ENCODE results near the gene RAET1G. TPM values are rescaled to one million over a fixed set of nuclear protein-coding genes. Genes with fewer than 3 reads are reported as not detected.
"Not testable (repeated sequence)": the region's sequence is repeated elsewhere in the genome, so short reads cannot be mapped to it uniquely, and the experiment has no call there.

Gene RAET1G
- total RNA-seq, 1 donor from 2014 or later, result 4.9 TPM

DNA sequence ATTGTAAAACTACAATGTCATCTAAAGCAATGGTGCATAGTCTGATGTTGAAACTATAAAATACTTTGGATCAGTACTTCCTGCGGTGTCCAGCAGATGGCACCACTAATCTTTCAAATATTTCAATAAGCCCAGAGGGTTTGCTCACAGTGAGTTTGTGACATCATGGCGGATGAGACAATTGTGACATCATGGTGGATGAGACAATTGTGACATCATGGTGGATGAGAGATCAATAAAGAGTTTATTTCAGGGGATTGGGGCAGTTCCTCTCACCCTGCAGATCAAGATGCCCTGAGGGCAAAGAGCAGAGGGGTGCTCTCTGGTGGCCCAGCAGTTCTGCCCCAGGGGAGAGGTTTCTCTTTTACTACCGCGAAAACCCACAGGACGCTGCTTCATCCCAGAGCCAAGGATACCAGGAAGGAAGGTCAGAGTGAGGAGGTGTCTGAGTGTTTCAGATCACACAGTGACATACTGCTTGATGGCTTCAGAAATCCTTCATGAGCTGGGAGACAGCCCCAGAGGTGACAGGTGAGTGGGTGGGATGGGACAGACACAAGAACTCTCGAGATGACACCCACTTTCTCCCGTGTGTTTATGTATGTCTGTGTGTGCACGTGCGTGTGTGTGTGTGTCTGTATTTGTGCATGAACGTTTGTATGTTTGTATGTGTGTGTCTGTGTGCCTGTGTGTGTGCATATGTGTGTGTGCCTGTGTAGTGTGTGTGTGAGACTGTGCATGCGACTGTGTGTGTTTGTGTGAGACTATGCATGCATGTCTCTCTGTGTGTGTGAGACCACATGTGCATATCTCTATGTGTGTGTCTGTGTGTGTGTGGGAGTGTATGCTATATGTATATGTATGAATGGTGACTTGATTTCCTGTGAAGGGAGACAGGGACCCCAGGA lies 11.6 kb upstream of the RAET1G start:
- Histone ChIP-seq H3K4me3 (no peak overlapping the region), H3K4me1 (peaks cover 13% of the 10 kb centered on the region), H3K27me3 (peaks cover 15% of the 10 kb centered on the region), H3K27ac (no peak overlapping the region), H3K9me3 (no peaks in the 10 kb centered on the region), H3K36me3 (no peaks in the 10 kb centered on the region)
- peak in 1 of 2 donors; percentile 84 for DNase-seq (ENCODE audit: extremely low spot score in 2 of 2)
- intact Hi-C loops (cut with DNase I), result no loop called here
- TF ChIP-seq POLR2AphosphoS5 (IDR thresholded peaks at IDR 0.05; ENCODE audit: insufficient read depth in 1 of 2, low read depth in 1 of 2) (no peak), POLR2A (IDR thresholded peaks at IDR 0.05) (no peak)
- TF ChIP-seq, protein P1, sequence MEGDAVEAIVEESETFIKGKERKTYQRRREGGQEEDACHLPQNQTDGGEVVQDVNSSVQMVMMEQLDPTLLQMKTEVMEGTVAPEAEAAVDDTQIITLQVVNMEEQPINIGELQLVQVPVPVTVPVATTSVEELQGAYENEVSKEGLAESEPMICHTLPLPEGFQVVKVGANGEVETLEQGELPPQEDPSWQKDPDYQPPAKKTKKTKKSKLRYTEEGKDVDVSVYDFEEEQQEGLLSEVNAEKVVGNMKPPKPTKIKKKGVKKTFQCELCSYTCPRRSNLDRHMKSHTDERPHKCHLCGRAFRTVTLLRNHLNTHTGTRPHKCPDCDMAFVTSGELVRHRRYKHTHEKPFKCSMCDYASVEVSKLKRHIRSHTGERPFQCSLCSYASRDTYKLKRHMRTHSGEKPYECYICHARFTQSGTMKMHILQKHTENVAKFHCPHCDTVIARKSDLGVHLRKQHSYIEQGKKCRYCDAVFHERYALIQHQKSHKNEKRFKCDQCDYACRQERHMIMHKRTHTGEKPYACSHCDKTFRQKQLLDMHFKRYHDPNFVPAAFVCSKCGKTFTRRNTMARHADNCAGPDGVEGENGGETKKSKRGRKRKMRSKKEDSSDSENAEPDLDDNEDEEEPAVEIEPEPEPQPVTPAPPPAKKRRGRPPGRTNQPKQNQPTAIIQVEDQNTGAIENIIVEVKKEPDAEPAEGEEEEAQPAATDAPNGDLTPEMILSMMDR (IDR thresholded peaks at IDR 0.05), result peak; percentile 71 to 87 (median 73)

DNA sequence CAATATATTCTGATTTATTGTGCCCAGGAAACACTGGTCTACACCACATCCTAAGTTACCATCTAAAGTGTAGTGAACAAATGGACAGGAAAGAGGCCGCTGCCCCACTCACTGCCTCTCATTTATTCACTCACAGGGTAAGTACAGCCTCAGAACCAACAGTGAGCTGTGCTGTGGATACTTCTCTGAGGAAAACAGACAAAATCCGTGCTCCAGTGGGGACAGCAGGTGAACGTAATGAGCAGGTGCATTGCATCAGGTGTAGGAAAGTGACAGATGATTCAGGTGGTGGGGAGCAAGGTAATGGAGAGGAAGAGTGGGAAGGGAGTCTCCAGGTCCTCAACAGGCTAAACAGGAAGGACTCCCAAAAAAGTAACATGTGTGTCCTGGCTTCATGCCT lies 10.5 kb upstream of the RAET1G start:
- Histone ChIP-seq H3K36me3 (no peaks in the 10 kb centered on the region), H3K27ac (no peak overlapping the region), H3K4me3 (no peak overlapping the region), H3K27me3 (peaks cover 6% of the 10 kb centered on the region), H3K9me3 (no peaks in the 10 kb centered on the region), H3K4me1 (peaks cover 4% of the 10 kb centered on the region)
- TF ChIP-seq POLR2A (IDR thresholded peaks at IDR 0.05) (no peak), POLR2AphosphoS5 (IDR thresholded peaks at IDR 0.05; ENCODE audit: insufficient read depth in 1 of 2, low read depth in 1 of 2) (no peak)
- TF ChIP-seq, protein P1 (IDR thresholded peaks at IDR 0.05), result no peak
- intact Hi-C loops (cut with DNase I), result no loop called here
- DNase-seq (ENCODE audit: extremely low spot score in 2 of 2), result no peak

DNA sequence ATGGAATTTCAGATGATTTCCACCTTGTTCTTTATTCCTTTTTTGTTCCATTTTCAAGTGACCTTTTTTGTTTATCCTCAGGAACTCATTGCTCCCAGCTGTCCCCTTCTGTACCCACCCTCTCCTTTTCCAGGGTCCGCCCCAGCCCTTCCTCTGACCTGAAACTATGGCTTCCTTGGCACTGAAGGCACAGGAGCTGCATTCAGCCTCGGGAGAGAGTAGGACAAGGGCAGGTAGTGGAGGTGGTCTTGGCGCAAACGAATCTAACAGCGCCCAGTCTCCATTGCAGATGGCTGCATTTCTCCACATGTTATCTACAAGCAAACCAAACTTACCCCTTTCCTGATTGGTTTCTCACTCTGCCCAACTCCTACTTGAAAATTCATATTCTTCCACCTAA lies 10.1 kb upstream of the RAET1G start:
- no peak for TF ChIP-seq POLR2AphosphoS5 (IDR thresholded peaks at IDR 0.05; ENCODE audit: insufficient read depth in 1 of 2, low read depth in 1 of 2)
- DNase-seq (ENCODE audit: extremely low spot score in 2 of 2), result peak; percentile 9 to 29

DNA sequence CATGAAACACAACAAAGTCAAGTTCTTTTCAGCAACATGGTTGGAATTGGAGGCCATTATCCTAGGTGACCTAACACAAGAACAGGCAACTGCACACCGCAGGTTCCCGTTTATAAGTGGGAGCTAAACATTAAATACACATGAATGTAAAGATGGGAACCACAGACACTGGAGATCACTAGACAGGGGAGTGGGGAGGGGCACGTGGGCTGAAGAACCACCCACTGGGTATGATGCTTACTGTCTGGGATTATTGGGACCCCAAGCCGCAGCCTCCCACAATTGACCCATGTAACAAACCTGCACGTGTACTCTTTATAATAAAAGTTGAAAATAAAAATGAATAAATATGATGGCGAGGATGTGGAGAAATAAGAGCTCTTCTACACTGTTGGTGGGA lies 8.6 kb upstream of the RAET1G start:
- TF ChIP-seq POLR2AphosphoS5 (IDR thresholded peaks at IDR 0.05; ENCODE audit: insufficient read depth in 1 of 2, low read depth in 1 of 2) (no peak), POLR2A (IDR thresholded peaks at IDR 0.05) (no peak)
- TF ChIP-seq, protein P1 (IDR thresholded peaks at IDR 0.05), result no peak
- DNase-seq (ENCODE audit: extremely low spot score in 2 of 2), result no peak
- no peaks in the 10 kb centered on the region for H3K36me3 ChIP-seq
- no peak overlapping the region for H3K4me3 ChIP-seq
- no peaks in the 10 kb centered on the region for H3K9me3 ChIP-seq
- no peak overlapping the region for H3K27ac ChIP-seq
- intact Hi-C loops (cut with DNase I), result no loop called here
- peaks cover 3% of the 10 kb centered on the region for H3K27me3 ChIP-seq
- H3K4me1 ChIP-seq, result no peaks in the 10 kb centered on the region

More for the DNA sequence above, 10.1 kb upstream of the RAET1G start:
- intact Hi-C loops (cut with DNase I), result no loop called here
- H3K36me3 ChIP-seq, result no peaks in the 10 kb centered on the region
- H3K4me1 ChIP-seq, result peaks cover under 1% of the 10 kb centered on the region
- H3K27ac ChIP-seq, result no peak overlapping the region
- no peaks in the 10 kb centered on the region for H3K9me3 ChIP-seq
- no peak overlapping the region for H3K4me3 ChIP-seq
- peaks cover 3% of the 10 kb centered on the region for H3K27me3 ChIP-seq

DNA sequence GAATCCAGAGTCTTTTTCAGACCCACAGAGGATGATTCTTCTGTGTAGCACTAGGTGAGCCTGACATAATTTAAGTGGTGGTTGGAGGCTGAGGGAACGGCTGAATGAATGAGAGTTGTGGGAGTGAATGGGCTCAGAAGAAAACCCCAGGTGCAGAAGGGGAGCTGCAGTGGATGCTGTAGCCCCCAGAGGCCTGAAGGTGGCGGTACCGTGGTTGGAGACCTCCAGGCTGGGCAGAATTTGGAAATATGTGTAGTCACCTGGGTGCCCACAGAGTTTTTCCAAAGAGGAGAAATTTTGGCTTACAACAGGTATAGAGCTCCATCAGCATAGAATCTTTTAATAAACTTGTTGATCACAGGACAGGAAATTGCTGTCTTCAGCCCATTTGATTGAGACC lies 6.5 kb upstream of the RAET1G start:
- no peak overlapping the region for H3K27ac ChIP-seq
- no peaks in the 10 kb centered on the region for H3K27me3 ChIP-seq
- DNase-seq (ENCODE audit: extremely low spot score in 2 of 2), result no peak
- H3K9me3 ChIP-seq, result no peaks in the 10 kb centered on the region
- intact Hi-C loops (cut with DNase I), result loop anchor here (5.0 kb wide), 1 partner anchor 92 kb away; no protein-coding TSS in a partner anchor
- no peak overlapping the region for H3K4me3 ChIP-seq
- H3K36me3 ChIP-seq, result no peaks in the 10 kb centered on the region
- TF ChIP-seq POLR2AphosphoS5 (IDR thresholded peaks at IDR 0.05; ENCODE audit: insufficient read depth in 1 of 2, low read depth in 1 of 2), result no peak
- no peak for TF ChIP-seq POLR2A (IDR thresholded peaks at IDR 0.05)
- TF ChIP-seq, protein P1 (IDR thresholded peaks at IDR 0.05), result no peak
- H3K4me1 ChIP-seq, result peaks cover 12% of the 10 kb centered on the region

DNA sequence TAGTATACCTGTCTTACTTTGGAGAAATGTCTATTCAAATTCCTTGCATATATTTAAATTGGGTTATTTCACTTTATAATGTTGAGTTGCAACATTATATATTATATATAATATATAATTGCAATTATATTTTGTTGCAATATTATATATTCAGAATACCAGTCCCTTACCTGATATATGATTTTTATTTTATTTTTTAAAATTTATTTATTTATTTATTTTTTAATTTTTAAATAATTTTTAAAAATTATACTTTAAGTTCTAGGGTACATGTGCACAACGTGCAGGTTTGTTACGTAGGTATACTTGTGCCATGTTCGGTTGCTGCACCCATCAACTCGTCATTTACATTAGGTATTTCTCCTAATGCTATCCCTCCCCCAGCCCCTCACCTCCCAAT lies 4.1 kb upstream of the RAET1G start:
- peak in 1 of 2 donors; percentile 58 for DNase-seq (ENCODE audit: extremely low spot score in 2 of 2)
- not testable (repeated sequence) for H3K9me3 ChIP-seq, H3K36me3 ChIP-seq, H3K4me3 ChIP-seq, H3K27ac ChIP-seq, H3K27me3 ChIP-seq
- peaks cover 23% of the 10 kb centered on the region for H3K4me1 ChIP-seq
- intact Hi-C loops (cut with DNase I), result loop anchor here (5.0 kb wide), 1 partner anchor 90 kb away; no protein-coding TSS in a partner anchor
